ENCODE results near the gene SFRP5.

Gene SFRP5

DNA sequence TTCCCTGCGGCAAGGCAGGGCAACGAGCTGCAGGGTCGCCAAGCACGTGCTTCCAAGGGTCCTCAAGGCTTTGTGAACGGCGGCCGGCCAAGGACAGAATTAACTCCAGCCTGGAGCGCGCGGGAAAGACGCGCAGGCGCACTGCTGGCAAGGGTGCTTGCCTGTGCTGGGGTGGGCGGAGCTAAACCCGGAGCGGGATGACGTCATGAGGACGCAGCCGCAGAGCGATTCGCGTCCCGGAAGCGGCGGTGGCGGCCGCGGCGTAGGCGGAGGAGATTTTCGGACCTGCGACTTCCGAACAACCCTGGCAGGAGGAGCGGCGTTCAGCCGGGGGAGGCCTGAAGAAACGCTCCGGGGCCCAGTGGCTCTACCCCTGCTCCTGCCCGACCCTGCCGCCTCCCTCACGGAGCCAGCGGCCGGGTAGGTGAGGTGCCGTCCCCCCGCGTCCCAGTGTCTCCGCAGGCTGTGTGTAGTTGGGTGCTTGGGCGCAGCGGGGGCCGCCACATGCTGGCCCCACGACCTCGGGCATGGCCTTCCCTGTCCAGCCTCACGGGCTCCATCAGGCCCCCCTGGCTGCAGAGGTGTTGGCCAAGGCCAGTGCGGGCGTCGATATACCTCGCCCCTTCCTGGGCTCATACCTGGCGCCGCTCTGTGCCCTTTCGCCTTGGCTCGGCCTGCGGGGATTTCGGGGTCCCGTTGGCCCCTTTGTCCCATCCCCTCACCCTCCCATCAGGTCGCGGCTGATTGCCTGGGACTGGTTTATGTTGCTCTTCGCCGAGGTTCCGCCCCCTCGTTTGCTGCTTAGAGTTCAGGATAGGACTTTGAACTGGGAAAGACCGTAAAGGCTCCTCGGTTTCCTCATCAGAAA lies 34.7 kb downstream of the SFRP5 start, which contains the start of gene ZFYVE27:
ZFYVE27 (plus strand) TSS at position 227 of the 868 bp plus-strand sequence. CDS start 1,350 bp downstream, outside the sequence.
- peak within 1 kb of the TSS; percentile 94 for H3K4me3 ChIP-seq (ENCODE audit: low read length)
- TF ChIP-seq, protein P1, sequence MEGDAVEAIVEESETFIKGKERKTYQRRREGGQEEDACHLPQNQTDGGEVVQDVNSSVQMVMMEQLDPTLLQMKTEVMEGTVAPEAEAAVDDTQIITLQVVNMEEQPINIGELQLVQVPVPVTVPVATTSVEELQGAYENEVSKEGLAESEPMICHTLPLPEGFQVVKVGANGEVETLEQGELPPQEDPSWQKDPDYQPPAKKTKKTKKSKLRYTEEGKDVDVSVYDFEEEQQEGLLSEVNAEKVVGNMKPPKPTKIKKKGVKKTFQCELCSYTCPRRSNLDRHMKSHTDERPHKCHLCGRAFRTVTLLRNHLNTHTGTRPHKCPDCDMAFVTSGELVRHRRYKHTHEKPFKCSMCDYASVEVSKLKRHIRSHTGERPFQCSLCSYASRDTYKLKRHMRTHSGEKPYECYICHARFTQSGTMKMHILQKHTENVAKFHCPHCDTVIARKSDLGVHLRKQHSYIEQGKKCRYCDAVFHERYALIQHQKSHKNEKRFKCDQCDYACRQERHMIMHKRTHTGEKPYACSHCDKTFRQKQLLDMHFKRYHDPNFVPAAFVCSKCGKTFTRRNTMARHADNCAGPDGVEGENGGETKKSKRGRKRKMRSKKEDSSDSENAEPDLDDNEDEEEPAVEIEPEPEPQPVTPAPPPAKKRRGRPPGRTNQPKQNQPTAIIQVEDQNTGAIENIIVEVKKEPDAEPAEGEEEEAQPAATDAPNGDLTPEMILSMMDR (IDR thresholded peaks at IDR 0.05; ENCODE audit: insufficient read depth, low read depth, low read length, missing control alignments): no peak
- peak; percentile 96 for DNase-seq (ENCODE audit: low read depth)

DNA sequence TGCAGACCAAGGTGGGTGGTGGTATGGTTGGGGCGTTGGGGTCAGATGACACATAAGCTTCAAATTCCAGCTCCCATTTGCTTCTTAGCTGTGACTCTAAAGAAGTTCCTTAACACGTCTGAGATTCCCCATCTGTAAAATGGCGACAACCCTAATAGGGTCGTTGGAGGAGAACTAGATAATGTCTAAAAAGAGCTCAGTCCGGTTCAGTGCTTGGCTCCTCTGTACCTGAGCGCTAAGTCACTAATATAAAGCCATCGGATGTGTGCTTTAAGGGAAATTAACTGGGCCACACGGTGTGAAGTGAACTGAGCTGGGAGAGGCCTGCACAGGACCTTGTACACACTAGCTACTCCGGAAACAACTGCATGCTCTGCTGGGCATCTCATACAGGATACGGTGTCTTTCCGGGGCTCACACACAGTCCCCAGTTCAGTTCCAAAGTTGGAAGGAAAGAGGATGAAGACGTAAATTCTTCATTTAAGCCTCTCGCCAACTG lies 35.3 kb downstream of the SFRP5 start:
- H3K4me3 ChIP-seq (ENCODE audit: low read length): peak overlapping the region; percentile 94
- DNase-seq (ENCODE audit: low read depth): no peak
- TF ChIP-seq, protein P1 (IDR thresholded peaks at IDR 0.05; ENCODE audit: insufficient read depth, low read depth, low read length, missing control alignments): no peak

DNA sequence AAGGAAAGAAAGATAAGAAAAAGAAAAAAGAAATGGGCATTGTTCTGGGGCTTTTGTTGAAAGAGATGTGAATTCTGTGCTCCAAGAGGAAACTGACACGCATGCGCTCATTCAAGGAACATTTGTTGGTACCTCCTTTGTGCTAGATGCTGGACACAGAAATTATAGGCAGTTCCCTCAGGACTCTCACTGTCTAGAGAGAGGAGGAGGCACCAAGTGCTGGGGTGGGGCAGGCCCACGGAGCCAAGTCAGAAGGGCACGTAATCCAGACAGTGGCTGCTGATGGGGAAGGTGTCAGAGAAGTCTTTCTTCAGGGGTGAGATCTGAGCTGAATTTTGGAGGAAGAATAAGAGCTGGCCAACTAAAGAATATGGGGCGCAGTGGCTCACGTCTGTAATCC lies 37.8 kb downstream of the SFRP5 start:
- no peak for DNase-seq (ENCODE audit: low read depth)
- TF ChIP-seq, protein P1 (IDR thresholded peaks at IDR 0.05; ENCODE audit: insufficient read depth, low read depth, low read length, missing control alignments): no peak

DNA sequence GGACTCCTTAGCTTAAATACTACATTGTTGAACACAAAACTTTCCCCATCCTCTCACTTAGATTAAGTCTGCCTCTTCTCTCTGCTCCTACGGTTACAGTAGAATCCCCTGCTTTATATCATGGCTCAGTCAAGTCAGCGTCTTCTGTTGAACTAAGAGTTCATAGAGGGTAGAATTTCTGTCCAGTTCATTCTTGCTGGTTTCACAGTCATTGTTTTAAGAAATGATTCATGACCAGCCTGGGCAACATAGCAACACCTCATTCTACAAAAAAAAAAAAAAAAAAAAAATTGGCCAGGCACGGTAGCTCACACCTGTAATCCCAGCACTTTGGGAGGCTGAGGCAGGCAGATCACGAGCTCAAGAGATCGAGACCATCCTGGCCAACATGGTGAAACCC lies 38.5 kb downstream of the SFRP5 start:
- TF ChIP-seq, protein P1 (IDR thresholded peaks at IDR 0.05; ENCODE audit: insufficient read depth, low read depth, low read length, missing control alignments): no peak
- H3K4me3 ChIP-seq (ENCODE audit: low read length): no peak overlapping the region
- peak; percentile 74 for DNase-seq (ENCODE audit: low read depth)

More for the DNA sequence above, 37.8 kb downstream of the SFRP5 start:
- H3K4me3 ChIP-seq (ENCODE audit: low read length): no peak overlapping the region

DNA sequence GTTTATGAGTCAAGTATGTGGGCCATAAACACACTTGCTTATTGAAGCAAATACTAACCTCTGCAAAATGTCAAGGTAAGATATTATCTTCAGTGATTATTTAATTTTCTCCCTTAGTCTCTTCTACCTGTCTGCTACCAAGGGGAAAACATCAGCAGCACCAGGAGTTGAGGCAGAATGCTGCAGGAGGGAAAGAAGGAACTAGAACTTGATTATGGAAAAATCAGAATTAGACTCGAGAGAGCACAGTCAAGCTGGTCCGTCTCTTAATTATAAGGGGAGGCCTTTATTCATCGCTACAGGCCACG lies 39.8 kb downstream of the SFRP5 start:
- TF ChIP-seq, protein P1 (IDR thresholded peaks at IDR 0.05; ENCODE audit: insufficient read depth, low read depth, low read length, missing control alignments): no peak
- DNase-seq (ENCODE audit: low read depth): no peak
- no peak overlapping the region for H3K4me3 ChIP-seq (ENCODE audit: low read length)

DNA sequence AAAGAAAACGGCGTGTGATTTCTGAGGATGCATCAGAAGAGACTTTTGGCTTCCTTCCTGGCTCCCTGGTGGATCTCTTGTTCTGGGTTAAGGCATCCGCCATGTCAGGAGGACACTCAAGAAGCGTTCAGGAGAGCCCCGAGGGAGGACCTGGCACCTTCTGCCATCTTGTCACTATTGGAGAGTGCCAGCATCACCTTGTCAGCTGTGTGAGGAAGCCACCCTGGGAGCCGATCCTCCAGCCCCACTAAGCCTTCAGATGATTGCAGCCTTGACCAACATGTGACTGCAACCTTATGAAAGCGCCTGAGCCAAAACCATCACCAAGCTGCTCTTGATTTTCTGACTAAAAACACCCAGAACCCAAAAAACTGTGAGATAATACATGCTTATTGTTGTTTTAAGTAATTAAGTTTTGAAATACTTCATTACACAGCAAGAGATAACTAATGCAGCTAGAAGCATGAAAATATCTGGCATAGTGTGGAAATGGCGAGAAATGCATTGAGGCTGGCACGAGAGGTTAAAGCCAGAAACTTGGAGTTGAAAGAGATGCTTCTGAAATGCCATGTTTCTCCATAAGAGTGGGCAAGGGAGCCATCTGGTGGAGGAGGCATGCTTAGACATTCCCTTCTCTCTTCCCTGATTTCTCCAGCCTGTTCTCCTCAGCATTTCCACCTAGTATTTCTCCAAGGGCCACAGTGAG lies 40.3 kb downstream of the SFRP5 start:
- DNase-seq (ENCODE audit: low read depth): peak; percentile 81
- no peak overlapping the region for H3K4me3 ChIP-seq (ENCODE audit: low read length)
- TF ChIP-seq, protein P1 (IDR thresholded peaks at IDR 0.05; ENCODE audit: insufficient read depth, low read depth, low read length, missing control alignments): peak; percentile 92

All from epithelial cell of esophagus (primary cell).